Suppressor macrophage treated with lipopolysaccharide for 1 hour (primary cell): ENCODE data around the gene GPR137C.

Source experiments
- DNase-seq, 3 donors: peaks; one replicate each; pipeline ENCODE4 v3.0.0-alpha.2; 2020 to 2022

GPR137C gene

DNA sequence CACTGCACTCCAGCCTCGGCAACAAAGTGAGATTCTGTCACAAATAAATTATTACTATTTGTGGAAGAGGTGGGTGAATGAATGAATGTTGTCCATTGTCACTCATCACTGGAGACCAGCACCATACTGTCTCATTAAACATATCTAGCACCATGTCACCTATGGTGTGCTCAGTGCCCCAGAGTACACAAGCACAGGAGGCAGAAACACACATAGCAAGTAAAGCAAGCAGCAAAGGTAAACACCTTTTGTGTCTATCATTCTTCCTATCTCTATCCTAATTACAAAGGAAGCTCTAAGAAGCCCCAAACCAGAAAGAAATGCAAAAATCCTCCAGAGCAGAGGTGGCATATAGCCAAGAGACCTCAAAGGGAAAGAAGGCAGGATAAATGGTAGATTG, 133.5 kb downstream of the GPR137C start:
- DNase-seq: no peak
